ENCODE results near the gene MED13. TPM values are rescaled to one million over a fixed set of nuclear protein-coding genes. Genes with fewer than 3 reads are reported as not detected.

Gene MED13
- polyA plus RNA-seq, 1 donor (not counting 4 experiments of a cell fraction or from before 2014, with no cell fraction given) = 21.4 TPM

- dilution Hi-C loops (cut with MboI; ENCODE audit: extremely low pct_ligation_motif_present, low sequenced_read_pairs) = no loop called here
- H3K4me1 ChIP-seq (ENCODE audit: control insufficient read depth, extremely low read depth, insufficient read depth, low read length) = no peaks in the 10 kb centered on the region
- no peak overlapping the region for H2AFZ ChIP-seq (ENCODE audit: control insufficient read depth, low read length)
- DNase-seq (ENCODE audit: low read depth, low spot score) = no peak
- H3K36me3 ChIP-seq (ENCODE audit: control insufficient read depth in 2 of 2, extremely low read depth in 1 of 2, insufficient read depth in 2 of 2, low read length in 2 of 2) = no peaks in the 10 kb centered on the region
- H4K20me1 ChIP-seq (ENCODE audit: control insufficient read depth, extremely low read depth, insufficient read depth, low read length) = no peaks in the 10 kb centered on the region
- H3K9me3 ChIP-seq (ENCODE audit: control insufficient read depth, low read depth, low read length) = no peaks in the 10 kb centered on the region
- no peak overlapping the region for H3K4me2 ChIP-seq (ENCODE audit: control insufficient read depth, extremely low read depth, insufficient read depth, low read depth, low read length)
- TF ChIP-seq EZH2 (IDR thresholded peaks at IDR 0.05; ENCODE audit: low read length) = no peak
- no peak for TF ChIP-seq CTCF (optimal IDR thresholded peaks at IDR 0.05 in 1 of 3, IDR thresholded peaks at IDR 0.05 in 1 of 3, conservative IDR thresholded peaks at IDR 0.05 in 1 of 3; ENCODE audit: extremely low read depth in 1 of 3, insufficient read depth in 2 of 3, low read length in 3 of 3)
- H3K4me3 ChIP-seq (ENCODE audit: control insufficient read depth in 2 of 3, extremely low read depth in 1 of 3, insufficient read depth in 2 of 3, low read depth in 1 of 3, low read length in 3 of 3) = no peak overlapping the region
- no peak overlapping the region for H3K9ac ChIP-seq (ENCODE audit: control insufficient read depth, extremely low read depth, insufficient read depth, low read length)
- no peaks in the 10 kb centered on the region for H3K79me2 ChIP-seq (ENCODE audit: control insufficient read depth, insufficient read depth, low read length)
- no peak overlapping the region for H3K27ac ChIP-seq (ENCODE audit: control insufficient read depth, insufficient read depth, low read length)
- FAIRE-seq = no peak
- no peaks in the 10 kb centered on the region for H3K9me1 ChIP-seq (ENCODE audit: control insufficient read depth, extremely low read depth, insufficient read depth, low read length)
- H3K27me3 ChIP-seq (ENCODE audit: control insufficient read depth, extremely low read depth, insufficient read depth, low read length) = no peaks in the 10 kb centered on the region
Measured at GRCh38 chr17:62111562-62112171, 46.6 kb upstream of the MED13 start.

- no peak for DNase-seq (ENCODE audit: low read depth, low spot score)
- no peaks in the 10 kb centered on the region for H3K9me1 ChIP-seq (ENCODE audit: control insufficient read depth, extremely low read depth, insufficient read depth, low read length)
- no peak overlapping the region for H3K4me3 ChIP-seq (ENCODE audit: control insufficient read depth in 2 of 3, extremely low read depth in 1 of 3, insufficient read depth in 2 of 3, low read depth in 1 of 3, low read length in 3 of 3)
- H4K20me1 ChIP-seq (ENCODE audit: control insufficient read depth, extremely low read depth, insufficient read depth, low read length) = no peaks in the 10 kb centered on the region
- H3K4me2 ChIP-seq (ENCODE audit: control insufficient read depth, extremely low read depth, insufficient read depth, low read depth, low read length) = no peak overlapping the region
- FAIRE-seq = no peak
- no peak overlapping the region for H3K27ac ChIP-seq (ENCODE audit: control insufficient read depth, insufficient read depth, low read length)
- H3K79me2 ChIP-seq (ENCODE audit: control insufficient read depth, insufficient read depth, low read length) = no peaks in the 10 kb centered on the region
- H3K9ac ChIP-seq (ENCODE audit: control insufficient read depth, extremely low read depth, insufficient read depth, low read length) = no peak overlapping the region
- TF ChIP-seq CTCF (optimal IDR thresholded peaks at IDR 0.05 in 1 of 3, IDR thresholded peaks at IDR 0.05 in 1 of 3, conservative IDR thresholded peaks at IDR 0.05 in 1 of 3; ENCODE audit: extremely low read depth in 1 of 3, insufficient read depth in 2 of 3, low read length in 3 of 3) = no peak
- TF ChIP-seq EZH2 (IDR thresholded peaks at IDR 0.05; ENCODE audit: low read length) = no peak
- H3K27me3 ChIP-seq (ENCODE audit: control insufficient read depth, extremely low read depth, insufficient read depth, low read length) = no peaks in the 10 kb centered on the region
- H2AFZ ChIP-seq (ENCODE audit: control insufficient read depth, low read length) = no peak overlapping the region
- H3K36me3 ChIP-seq (ENCODE audit: control insufficient read depth in 2 of 2, extremely low read depth in 1 of 2, insufficient read depth in 2 of 2, low read length in 2 of 2) = no peaks in the 10 kb centered on the region
- dilution Hi-C loops (cut with MboI; ENCODE audit: extremely low pct_ligation_motif_present, low sequenced_read_pairs) = no loop called here
- no peaks in the 10 kb centered on the region for H3K9me3 ChIP-seq (ENCODE audit: control insufficient read depth, low read depth, low read length)
- H3K4me1 ChIP-seq (ENCODE audit: control insufficient read depth, extremely low read depth, insufficient read depth, low read length) = no peaks in the 10 kb centered on the region
Measured at GRCh38 chr17:62110923-62111484, 45.9 kb upstream of the MED13 start.

All from keratinocyte (primary cell).